ENCODE measurements around the gene OTULIN.
A peak's percentile ranks its signal among the peaks of the same experiment; 100 is the strongest.

The OTULIN gene

DNA sequence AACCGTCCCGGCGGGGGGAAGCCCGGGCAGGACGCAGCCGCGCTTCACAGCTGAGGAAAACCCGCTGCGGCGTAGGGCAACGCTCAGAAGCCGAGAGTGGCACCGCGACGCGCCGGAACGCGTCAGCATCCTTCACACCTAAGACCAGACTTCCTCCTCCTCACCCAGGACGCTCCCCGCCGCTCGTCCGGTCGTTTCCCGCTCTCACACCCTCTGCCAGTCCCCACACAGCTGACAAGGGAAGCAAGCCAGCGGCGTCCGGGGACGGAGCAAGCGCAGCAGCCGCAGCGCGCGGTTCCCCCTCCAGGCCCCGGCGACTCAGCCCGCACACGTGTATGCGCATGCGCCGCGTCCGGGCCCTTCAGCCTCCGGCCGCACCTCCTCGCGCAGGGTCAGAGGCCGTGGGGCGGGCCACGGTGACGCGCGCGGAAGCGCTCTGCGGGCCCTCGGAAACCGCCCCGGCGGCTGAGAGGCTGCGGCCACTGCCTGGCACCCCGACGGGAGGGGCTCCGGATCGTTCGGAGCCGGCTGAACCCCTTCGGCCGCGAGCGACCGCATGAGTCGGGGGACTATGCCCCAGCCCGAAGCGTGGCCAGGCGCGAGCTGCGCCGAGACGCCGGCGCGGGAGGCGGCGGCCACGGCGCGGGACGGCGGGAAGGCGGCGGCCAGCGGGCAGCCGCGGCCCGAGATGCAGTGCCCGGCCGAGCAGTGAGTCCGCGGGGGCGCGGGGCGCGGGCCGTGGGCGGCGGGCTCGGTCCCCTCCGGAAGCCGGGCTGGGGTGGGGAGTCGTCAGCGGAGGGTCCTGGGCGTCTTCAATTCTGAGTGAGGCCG lies at the start of gene OTULIN:
Gene OTULIN (plus strand): TSS at position 449 of the 831 bp plus-strand sequence. CDS start 108 bp downstream, at position 557.
- Histone ChIP-seq H3K9me3 (no peaks in the 10 kb centered on the region), H3K27ac (peak within 1 kb of the TSS; percentile 90 to 93), H3K36me3 (no peaks in the 10 kb centered on the region), H3K4me1 (peaks cover 0 to 46% (median 31%) of the 10 kb centered on the region in 4 donors), H3K4me3 (peak within 1 kb of the TSS; percentile 78), H3K27me3 (no peaks in the 10 kb centered on the region)
- TF ChIP-seq, protein P1, sequence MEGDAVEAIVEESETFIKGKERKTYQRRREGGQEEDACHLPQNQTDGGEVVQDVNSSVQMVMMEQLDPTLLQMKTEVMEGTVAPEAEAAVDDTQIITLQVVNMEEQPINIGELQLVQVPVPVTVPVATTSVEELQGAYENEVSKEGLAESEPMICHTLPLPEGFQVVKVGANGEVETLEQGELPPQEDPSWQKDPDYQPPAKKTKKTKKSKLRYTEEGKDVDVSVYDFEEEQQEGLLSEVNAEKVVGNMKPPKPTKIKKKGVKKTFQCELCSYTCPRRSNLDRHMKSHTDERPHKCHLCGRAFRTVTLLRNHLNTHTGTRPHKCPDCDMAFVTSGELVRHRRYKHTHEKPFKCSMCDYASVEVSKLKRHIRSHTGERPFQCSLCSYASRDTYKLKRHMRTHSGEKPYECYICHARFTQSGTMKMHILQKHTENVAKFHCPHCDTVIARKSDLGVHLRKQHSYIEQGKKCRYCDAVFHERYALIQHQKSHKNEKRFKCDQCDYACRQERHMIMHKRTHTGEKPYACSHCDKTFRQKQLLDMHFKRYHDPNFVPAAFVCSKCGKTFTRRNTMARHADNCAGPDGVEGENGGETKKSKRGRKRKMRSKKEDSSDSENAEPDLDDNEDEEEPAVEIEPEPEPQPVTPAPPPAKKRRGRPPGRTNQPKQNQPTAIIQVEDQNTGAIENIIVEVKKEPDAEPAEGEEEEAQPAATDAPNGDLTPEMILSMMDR (IDR thresholded peaks at IDR 0.05) = no peak
- DNase-seq = peak; percentile 87 to 95
- intact Hi-C loops (cut with DNase I; ENCODE audit: low total_unique reads) = no loop called here

DNA sequence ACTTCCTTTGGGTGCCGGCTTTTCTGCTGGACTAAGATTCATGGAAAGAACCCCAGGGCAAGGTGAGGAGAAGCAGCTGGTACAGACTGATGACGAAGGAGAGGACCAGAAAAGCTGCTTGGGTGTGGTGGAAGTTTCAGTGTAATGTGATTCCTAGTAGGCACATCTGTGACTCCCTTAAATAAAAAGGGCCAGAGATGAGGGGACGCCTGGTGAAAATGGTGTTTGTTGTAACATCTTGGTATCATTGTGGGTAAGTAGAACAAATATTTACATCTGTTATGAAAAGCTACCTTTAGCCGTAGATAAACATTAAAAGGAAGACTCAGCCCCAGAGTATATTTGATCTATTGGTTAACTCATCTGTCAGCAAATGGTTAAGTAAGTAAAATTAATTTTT lies 49.2 kb upstream of the OTULIN start:
- Histone ChIP-seq H3K4me1 (no peaks in the 10 kb centered on the region), H3K36me3 (no peaks in the 10 kb centered on the region), H3K4me3 (no peak overlapping the region), H3K27ac (no peak overlapping the region), H3K9me3 (no peaks in the 10 kb centered on the region), H3K27me3 (no peaks in the 10 kb centered on the region)
- TF ChIP-seq, protein P1 (IDR thresholded peaks at IDR 0.05) = no peak
- no peak for DNase-seq
- intact Hi-C loops (cut with DNase I; ENCODE audit: low total_unique reads) = no loop called here

DNA sequence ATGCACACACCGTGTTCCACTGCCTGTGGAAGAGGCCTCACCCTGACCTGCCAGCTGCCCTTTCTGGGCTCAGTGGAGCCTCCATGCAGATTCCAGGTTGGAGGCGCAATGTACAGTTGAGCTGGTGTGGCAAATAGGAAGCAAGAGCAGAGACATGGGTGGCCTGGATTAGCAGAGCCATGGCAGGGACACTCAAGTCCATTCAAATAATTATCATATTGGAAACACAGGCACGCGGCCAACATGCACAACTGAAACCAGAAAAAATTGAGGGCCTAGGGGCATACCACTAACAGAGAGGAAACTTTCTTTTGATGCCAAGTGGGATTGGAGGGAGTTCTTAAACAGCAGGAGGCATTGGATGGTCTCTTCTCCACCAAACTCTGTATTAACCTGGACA lies 47.1 kb upstream of the OTULIN start:
- peaks cover 0 to 5% (median 0%) of the 10 kb centered on the region in 3 donors for H3K9me3 ChIP-seq
- TF ChIP-seq, protein P1 (IDR thresholded peaks at IDR 0.05) = no peak
- intact Hi-C loops (cut with DNase I; ENCODE audit: low total_unique reads) = no loop called here
- no peak for DNase-seq
- H3K27ac ChIP-seq = no peak overlapping the region
- no peak overlapping the region for H3K4me3 ChIP-seq
- H3K36me3 ChIP-seq = no peaks in the 10 kb centered on the region
- no peaks in the 10 kb centered on the region for H3K4me1 ChIP-seq
- H3K27me3 ChIP-seq = no peaks in the 10 kb centered on the region

DNA sequence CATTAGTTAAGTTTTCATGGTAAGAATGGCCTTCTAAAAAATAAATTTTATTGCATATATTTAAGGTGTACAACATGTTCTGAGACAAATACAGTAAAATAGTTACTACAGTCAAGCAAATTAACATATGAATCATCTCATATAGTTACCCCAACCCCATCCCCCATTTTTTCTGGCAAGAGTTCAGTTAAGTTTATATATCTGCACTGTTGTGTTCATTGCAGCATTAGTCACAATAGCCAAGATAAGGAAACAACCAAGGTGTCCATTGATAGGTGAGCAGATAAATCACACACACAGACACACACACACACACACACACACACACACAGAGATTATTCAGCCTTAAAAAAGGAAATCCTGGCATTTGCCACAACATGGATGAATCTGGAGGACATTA lies 37.2 kb upstream of the OTULIN start:
- TF ChIP-seq, protein P1 (IDR thresholded peaks at IDR 0.05) = no peak
- Histone ChIP-seq H3K4me3 (no peak overlapping the region), H3K27me3 (no peaks in the 10 kb centered on the region), H3K4me1 (no peaks in the 10 kb centered on the region), H3K9me3 (no peaks in the 10 kb centered on the region), H3K27ac (no peak overlapping the region), H3K36me3 (no peaks in the 10 kb centered on the region)
- intact Hi-C loops (cut with DNase I; ENCODE audit: low total_unique reads) = no loop called here
- no peak for DNase-seq

DNA sequence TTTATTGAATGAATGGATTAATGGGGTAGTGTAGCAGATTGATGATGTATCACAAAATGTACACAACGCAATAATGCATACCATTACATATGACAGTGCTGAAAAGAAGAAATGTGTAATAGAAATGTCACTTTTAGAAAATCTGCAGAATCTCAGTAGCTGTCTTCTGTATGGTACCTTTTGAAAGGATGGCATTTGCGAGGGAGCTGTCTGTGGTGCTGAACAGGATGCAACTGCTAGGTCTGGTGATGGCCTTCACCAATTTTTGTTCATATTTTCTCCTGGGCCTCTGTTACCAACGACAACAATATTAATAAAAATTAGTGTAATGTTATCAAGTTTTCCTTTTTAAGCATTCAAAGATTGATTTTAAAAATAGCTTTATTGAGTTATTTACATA lies 36.2 kb upstream of the OTULIN start:
- H3K4me3 ChIP-seq = no peak overlapping the region
- no peaks in the 10 kb centered on the region for H3K27me3 ChIP-seq
- DNase-seq = no peak
- no peak overlapping the region for H3K27ac ChIP-seq
- no peaks in the 10 kb centered on the region for H3K36me3 ChIP-seq
- no peaks in the 10 kb centered on the region for H3K4me1 ChIP-seq
- TF ChIP-seq, protein P1 (IDR thresholded peaks at IDR 0.05) = no peak
- intact Hi-C loops (cut with DNase I; ENCODE audit: low total_unique reads) = no loop called here
- H3K9me3 ChIP-seq = no peaks in the 10 kb centered on the region

All from tibial artery (tissue), 4 donors.